Inferior parietal cortex (tissue), 1 donor: Measurements from ENCODE around the gene NT5DC3.

ENCODE experiments used
- DNase-seq: peaks from one replicate; pipeline ENCODE4 v3.0.0-alpha.2; 2016; ENCODE audit errors: extremely low spot score

NT5DC3 gene

GRCh38 chr12:103833095-103833775 lies 7.8 kb downstream of the NT5DC3 start:
- no peak for DNase-seq

GRCh38 chr12:103832048-103832997 lies 8.7 kb downstream of the NT5DC3 start:
- no peak for DNase-seq

GRCh38 chr12:103830730-103831320 lies 10.2 kb downstream of the NT5DC3 start:
- no peak for DNase-seq

- DNase-seq = no peak
These were observed 10.9 kb downstream of the NT5DC3 start for GRCh38 chr12:103830025-103830725.

- no peak for DNase-seq
These were observed 11.9 kb downstream of the NT5DC3 start for GRCh38 chr12:103829092-103829491.

GRCh38 chr12:103827911-103828391 lies 13.1 kb downstream of the NT5DC3 start:
- no peak for DNase-seq

GRCh38 chr12:103824845-103825244 lies 16.2 kb downstream of the NT5DC3 start:
- DNase-seq = no peak

GRCh38 chr12:103824290-103824689 lies 16.7 kb downstream of the NT5DC3 start:
- DNase-seq = no peak

GRCh38 chr12:103823871-103824270 lies 17.2 kb downstream of the NT5DC3 start:
- no peak for DNase-seq

GRCh38 chr12:103821773-103822172 lies 19.3 kb downstream of the NT5DC3 start:
- DNase-seq = no peak

- no peak for DNase-seq
These were observed 20.0 kb downstream of the NT5DC3 start for GRCh38 chr12:103820881-103821489.

GRCh38 chr12:103820361-103820760 lies 20.7 kb downstream of the NT5DC3 start:
- no peak for DNase-seq

GRCh38 chr12:103819892-103820291 lies 21.1 kb downstream of the NT5DC3 start:
- DNase-seq = no peak

GRCh38 chr12:103819312-103819711 lies 21.7 kb downstream of the NT5DC3 start:
- DNase-seq = no peak

- no peak for DNase-seq
These were observed 23.2 kb downstream of the NT5DC3 start for GRCh38 chr12:103817791-103818190.

GRCh38 chr12:103816663-103817062 lies 24.4 kb downstream of the NT5DC3 start:
- DNase-seq = no peak

GRCh38 chr12:103814436-103814835 lies 26.6 kb downstream of the NT5DC3 start:
- no peak for DNase-seq

GRCh38 chr12:103813949-103814348 lies 27.1 kb downstream of the NT5DC3 start:
- no peak for DNase-seq

- DNase-seq = no peak
These were observed 27.6 kb downstream of the NT5DC3 start for GRCh38 chr12:103813426-103813825.

- no peak for DNase-seq
These were observed 28.2 kb downstream of the NT5DC3 start for GRCh38 chr12:103812789-103813188.

- no peak for DNase-seq
These were observed 29.2 kb downstream of the NT5DC3 start for GRCh38 chr12:103811791-103812190.
